Neutrophil (primary cell): ENCODE data around the gene RBM27.
A peak's percentile ranks its signal among the peaks of the same experiment; 100 is the strongest.

Experiments
- H3K27ac ChIP-seq: fragments of 200-600 bp; sonication (generic); 2 replicates; pipeline ENCODE4 v1.5.1; 2016; ENCODE audit warnings: mild to moderate bottlenecking, moderate library complexity
- H3K27me3 ChIP-seq: fragments of 200-600 bp; sonication (generic); 2 replicates; pipeline ENCODE4 v1.6.0; 2016; ENCODE audit warnings: mild to moderate bottlenecking
- H3K36me3 ChIP-seq: fragments of 200-600 bp; sonication (generic); 2 replicates; pipeline ENCODE4 v1.5.1; 2017
- H3K4me1 ChIP-seq, 2 experiments: fragments of 200-600 bp in 1 of 2; sonication (generic) in 1 of 2; 1 replicate in 1 of 2; 2 replicates in 1 of 2; pipeline versions ENCODE4 v1.5.1 to v1.6.1; 2013 to 2016; ENCODE audit warnings: low read depth in 1 of 2, low read length in 1 of 2, mild to moderate bottlenecking in 1 of 2, moderate library complexity in 1 of 2; ENCODE audit not compliant: control insufficient read depth in 1 of 2, insufficient read depth in 1 of 2
- H3K4me3 ChIP-seq, 2 experiments: fragments of 200-600 bp in 1 of 2; sonication (generic) in 1 of 2; 1 replicate in 1 of 2; 2 replicates in 1 of 2; pipeline ENCODE4 v1.5.1; 2013 to 2016; ENCODE audit warnings: low read depth in 1 of 2, low read length in 1 of 2, mild to moderate bottlenecking in 1 of 2, moderate library complexity in 1 of 2
- H3K9me3 ChIP-seq: fragments of 200-600 bp; sonication (generic); 2 replicates; pipeline ENCODE4 v1.5.1; 2016
- TF ChIP-seq, protein P1 (sequence below): fragments of 200-600 bp; sonication (generic); IDR thresholded peaks from 2 replicates; pipeline ENCODE4 v1.5.1; 2016; ENCODE audit warnings: antibody characterized with exemption

Gene RBM27, protein sequence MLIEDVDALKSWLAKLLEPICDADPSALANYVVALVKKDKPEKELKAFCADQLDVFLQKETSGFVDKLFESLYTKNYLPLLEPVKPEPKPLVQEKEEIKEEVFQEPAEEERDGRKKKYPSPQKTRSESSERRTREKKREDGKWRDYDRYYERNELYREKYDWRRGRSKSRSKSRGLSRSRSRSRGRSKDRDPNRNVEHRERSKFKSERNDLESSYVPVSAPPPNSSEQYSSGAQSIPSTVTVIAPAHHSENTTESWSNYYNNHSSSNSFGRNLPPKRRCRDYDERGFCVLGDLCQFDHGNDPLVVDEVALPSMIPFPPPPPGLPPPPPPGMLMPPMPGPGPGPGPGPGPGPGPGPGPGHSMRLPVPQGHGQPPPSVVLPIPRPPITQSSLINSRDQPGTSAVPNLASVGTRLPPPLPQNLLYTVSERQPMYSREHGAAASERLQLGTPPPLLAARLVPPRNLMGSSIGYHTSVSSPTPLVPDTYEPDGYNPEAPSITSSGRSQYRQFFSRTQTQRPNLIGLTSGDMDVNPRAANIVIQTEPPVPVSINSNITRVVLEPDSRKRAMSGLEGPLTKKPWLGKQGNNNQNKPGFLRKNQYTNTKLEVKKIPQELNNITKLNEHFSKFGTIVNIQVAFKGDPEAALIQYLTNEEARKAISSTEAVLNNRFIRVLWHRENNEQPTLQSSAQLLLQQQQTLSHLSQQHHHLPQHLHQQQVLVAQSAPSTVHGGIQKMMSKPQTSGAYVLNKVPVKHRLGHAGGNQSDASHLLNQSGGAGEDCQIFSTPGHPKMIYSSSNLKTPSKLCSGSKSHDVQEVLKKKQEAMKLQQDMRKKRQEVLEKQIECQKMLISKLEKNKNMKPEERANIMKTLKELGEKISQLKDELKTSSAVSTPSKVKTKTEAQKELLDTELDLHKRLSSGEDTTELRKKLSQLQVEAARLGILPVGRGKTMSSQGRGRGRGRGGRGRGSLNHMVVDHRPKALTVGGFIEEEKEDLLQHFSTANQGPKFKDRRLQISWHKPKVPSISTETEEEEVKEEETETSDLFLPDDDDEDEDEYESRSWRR

GRCh38 chr5:146203011-146203871 lies at the start of gene RBM27:
RBM27 (plus strand) TSS chr5:146203605; CDS start chr5:146203766, 161 bp downstream.
- Histone ChIP-seq H3K4me1 (peaks cover 23 to 28% of the 10 kb centered on the region in 2 experiments), H3K36me3 (no peaks in the 10 kb centered on the region)
- TF ChIP-seq, protein P1, sequence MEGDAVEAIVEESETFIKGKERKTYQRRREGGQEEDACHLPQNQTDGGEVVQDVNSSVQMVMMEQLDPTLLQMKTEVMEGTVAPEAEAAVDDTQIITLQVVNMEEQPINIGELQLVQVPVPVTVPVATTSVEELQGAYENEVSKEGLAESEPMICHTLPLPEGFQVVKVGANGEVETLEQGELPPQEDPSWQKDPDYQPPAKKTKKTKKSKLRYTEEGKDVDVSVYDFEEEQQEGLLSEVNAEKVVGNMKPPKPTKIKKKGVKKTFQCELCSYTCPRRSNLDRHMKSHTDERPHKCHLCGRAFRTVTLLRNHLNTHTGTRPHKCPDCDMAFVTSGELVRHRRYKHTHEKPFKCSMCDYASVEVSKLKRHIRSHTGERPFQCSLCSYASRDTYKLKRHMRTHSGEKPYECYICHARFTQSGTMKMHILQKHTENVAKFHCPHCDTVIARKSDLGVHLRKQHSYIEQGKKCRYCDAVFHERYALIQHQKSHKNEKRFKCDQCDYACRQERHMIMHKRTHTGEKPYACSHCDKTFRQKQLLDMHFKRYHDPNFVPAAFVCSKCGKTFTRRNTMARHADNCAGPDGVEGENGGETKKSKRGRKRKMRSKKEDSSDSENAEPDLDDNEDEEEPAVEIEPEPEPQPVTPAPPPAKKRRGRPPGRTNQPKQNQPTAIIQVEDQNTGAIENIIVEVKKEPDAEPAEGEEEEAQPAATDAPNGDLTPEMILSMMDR = peak; percentile 52

GRCh38 chr5:146158255-146158654 lies 45.1 kb upstream of the RBM27 start:
- no peaks in the 10 kb centered on the region for H3K9me3 ChIP-seq
- TF ChIP-seq, protein P1 = no peak
- no peak overlapping the region for H3K4me3 ChIP-seq
- no peaks in the 10 kb centered on the region for H3K27me3 ChIP-seq
- H3K36me3 ChIP-seq = peaks cover 74% of the 10 kb centered on the region
- no peaks in the 10 kb centered on the region for H3K4me1 ChIP-seq
- H3K27ac ChIP-seq = no peak overlapping the region

More at GRCh38 chr5:146203011-146203871, at the start of gene RBM27:
- Histone ChIP-seq H3K4me3 (peak within 1 kb of the TSS; percentile 81 to 88), H3K27ac (peak within 1 kb of the TSS; percentile 77), H3K27me3 (no peaks in the 10 kb centered on the region), H3K9me3 (no peaks in the 10 kb centered on the region)

- Histone ChIP-seq H3K9me3 (no peaks in the 10 kb centered on the region), H3K4me3 (no peak overlapping the region), H3K4me1 (no peaks in the 10 kb centered on the region), H3K27ac (no peak overlapping the region), H3K27me3 (no peaks in the 10 kb centered on the region), H3K36me3 (peaks cover 57% of the 10 kb centered on the region)
- TF ChIP-seq, protein P1 = no peak
Measured at GRCh38 chr5:146164382-146164781, 39.0 kb upstream of the RBM27 start.

GRCh38 chr5:146165460-146165859 lies 37.9 kb upstream of the RBM27 start:
- Histone ChIP-seq H3K9me3 (no peaks in the 10 kb centered on the region), H3K4me3 (no peak overlapping the region), H3K27ac (no peak overlapping the region), H3K27me3 (no peaks in the 10 kb centered on the region), H3K36me3 (peaks cover 50% of the 10 kb centered on the region), H3K4me1 (no peaks in the 10 kb centered on the region)
- TF ChIP-seq, protein P1 = no peak

- TF ChIP-seq, protein P1 = no peak
- no peaks in the 10 kb centered on the region for H3K4me1 ChIP-seq
- no peak overlapping the region for H3K27ac ChIP-seq
- no peak overlapping the region for H3K4me3 ChIP-seq
- peaks cover 51% of the 10 kb centered on the region for H3K36me3 ChIP-seq
- H3K9me3 ChIP-seq = no peaks in the 10 kb centered on the region
- no peaks in the 10 kb centered on the region for H3K27me3 ChIP-seq
Measured at GRCh38 chr5:146165903-146166302, 37.5 kb upstream of the RBM27 start.
